Aorta (tissue), 5 donors: ENCODE results near the gene STRBP. TPM values are rescaled to one million over a fixed set of nuclear protein-coding genes. Genes with fewer than 3 reads are reported as not detected.
"Not testable (repeated sequence)": the region's sequence is repeated elsewhere in the genome, so short reads cannot be mapped to it uniquely, and the experiment has no call there.

Source experiments
- ATAC-seq: fragments of 200-7000 bp; cut with Tn5 transposase; one replicate; pipeline ENCODE4 v1.9.1; 2022; ENCODE audit warnings: moderate library complexity; ENCODE audit not compliant: low FRiP score
- DNase-seq, 2 donors: peaks; one replicate each; pipeline ENCODE4 v3.0.0-alpha.2; 2020
- H3K27ac ChIP-seq, 2 donors: one replicate each; pipeline ENCODE4 v1.5.1; 2013; ENCODE audit warnings: low read length in 2 of 2, mild to moderate bottlenecking in 2 of 2, moderate library complexity in 2 of 2, control low read depth in 1 of 2, inconsistent platforms in 1 of 2, low read depth in 1 of 2
- H3K27me3 ChIP-seq, 2 donors: one replicate each; pipeline ENCODE4 v1.6.1; 2013; ENCODE audit warnings: control low read depth in 1 of 2, low read length in 1 of 2, mild to moderate bottlenecking in 1 of 2, moderate library complexity in 1 of 2; ENCODE audit not compliant: insufficient read depth in 2 of 2, control insufficient read depth in 1 of 2
- H3K36me3 ChIP-seq, 2 donors: one replicate each; pipeline ENCODE4 v1.6.1; 2013; ENCODE audit warnings: control low read depth in 1 of 2, low read length in 1 of 2, mild to moderate bottlenecking in 1 of 2; ENCODE audit not compliant: insufficient read depth in 2 of 2, control insufficient read depth in 1 of 2
- H3K4me1 ChIP-seq, 2 donors: one replicate each; pipeline ENCODE4 v1.6.1; 2013; ENCODE audit warnings: low read length in 2 of 2, control low read depth in 1 of 2, mild to moderate bottlenecking in 1 of 2, moderate library complexity in 1 of 2; ENCODE audit not compliant: insufficient read depth in 2 of 2, control insufficient read depth in 1 of 2
- H3K4me3 ChIP-seq, 2 donors: one replicate each; pipeline ENCODE4 v1.5.1; 2013; ENCODE audit warnings: low read length in 2 of 2, control low read depth in 1 of 2, mild to moderate bottlenecking in 1 of 2
- H3K9me3 ChIP-seq: one replicate; pipeline ENCODE4 v1.6.1; 2013; ENCODE audit warnings: mild to moderate bottlenecking, low read length; ENCODE audit not compliant: control insufficient read depth
- WGBS, 2 donors: extraction: QIAGEN DNeasy Blood & Tissue Kit; methylation state at CpG; one replicate each; pipeline ENCODE4 v1.1.7; 2013; 5-methylcytosine and 5-hydroxymethylcytosine counted together
- intact Hi-C, 2 donors: fragments of 100-400 bp; cut with DNase I; formaldehyde crosslinking; loops; one replicate each; pipeline versions ENCODE4 v1.14.2 to v1.15.0; 2022
- polyA plus RNA-seq, 2 donors: library from polyadenylated mRNA; stranded (reverse); fragments of 200-250 nt; gene quantifications; one replicate each; pipeline ENCODE4 v1.2.3, GENCODE V29; 2013
- total RNA-seq, 2 donors: library from RNA; stranded (reverse); fragmentation: NEBNext Ultra II Directional; extraction: Animal tissue kit (Norgen Biotek cat#: 25700); gene quantifications; one replicate each; pipeline ENCODE4 v1.2.1, GENCODE V29; 2021
- donor health status: healthy with polysubstance abuse.
- donor health status: Bipolar disorder and iron deficiency.
- donor health status: DM: no; HTN: no; CAD: no.
- donor health status: DM: no; HTN: no; CAD: no.
- donor health status: DM: yes; HTN: yes; CAD: no.

STRBP gene
- total and polyA plus RNA-seq, 4 donors, result 5.4 to 27.3 (median 8.6) TPM

DNA sequence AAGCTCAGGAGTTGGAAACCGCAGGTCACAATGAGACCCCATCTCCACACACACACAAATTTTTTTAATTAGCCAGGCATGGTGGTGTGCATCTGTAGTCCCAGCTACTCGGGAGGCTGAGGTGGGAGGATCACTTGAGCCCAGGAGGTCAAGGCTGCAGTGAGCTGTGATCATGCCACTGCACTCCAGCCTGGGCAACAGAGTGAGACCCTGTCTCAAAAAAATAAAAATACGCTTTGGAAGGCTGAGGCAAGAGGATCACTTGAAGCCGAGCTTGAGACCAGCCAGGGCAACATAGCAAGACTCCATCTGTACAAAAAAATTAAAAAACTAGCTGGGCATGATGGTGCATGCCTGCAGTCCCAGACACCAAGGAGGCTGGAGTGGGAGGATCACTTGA lies 19.2 kb downstream of the STRBP start:
- intact Hi-C loops, DNase-seq, H3K4me3 ChIP-seq, H3K27me3 ChIP-seq, H3K4me1 ChIP-seq, H3K36me3 ChIP-seq, ATAC-seq, H3K27ac ChIP-seq, H3K9me3 ChIP-seq: not testable (repeated sequence)
- 86 to 97% methylated on average over 4 of the region's 4 CpGs for WGBS, 2 donors

DNA sequence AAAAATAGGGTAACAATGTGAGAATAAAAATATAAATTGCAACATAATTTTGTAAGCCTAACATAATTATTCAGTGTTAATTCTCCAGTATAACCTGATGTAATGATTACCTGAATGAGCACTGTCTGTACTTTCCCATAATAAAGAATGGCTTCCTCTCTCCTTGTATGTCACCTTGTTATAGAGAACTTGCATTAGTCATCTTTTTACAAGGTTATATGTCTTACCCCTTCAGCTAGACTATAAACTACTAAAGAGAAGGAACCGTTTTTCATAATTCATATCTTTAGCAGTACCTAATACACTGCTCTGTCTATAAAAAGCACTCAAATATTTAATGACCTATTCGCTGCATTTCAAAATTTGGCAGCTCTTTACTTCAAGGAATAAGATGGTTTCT lies 19.8 kb downstream of the STRBP start:
- 40 to 52% methylated on average over 2 of the region's 2 CpGs for WGBS, 2 donors
- Histone ChIP-seq H3K4me3 (no peak overlapping the region), H3K27ac (no peak overlapping the region), H3K27me3 (no peaks in the 10 kb centered on the region), H3K36me3 (no peaks in the 10 kb centered on the region), H3K9me3 (no peaks in the 10 kb centered on the region), H3K4me1 (no peaks in the 10 kb centered on the region)
- DNase-seq (no peak), ATAC-seq (no peak)
- intact Hi-C loops, result no loop called here

DNA sequence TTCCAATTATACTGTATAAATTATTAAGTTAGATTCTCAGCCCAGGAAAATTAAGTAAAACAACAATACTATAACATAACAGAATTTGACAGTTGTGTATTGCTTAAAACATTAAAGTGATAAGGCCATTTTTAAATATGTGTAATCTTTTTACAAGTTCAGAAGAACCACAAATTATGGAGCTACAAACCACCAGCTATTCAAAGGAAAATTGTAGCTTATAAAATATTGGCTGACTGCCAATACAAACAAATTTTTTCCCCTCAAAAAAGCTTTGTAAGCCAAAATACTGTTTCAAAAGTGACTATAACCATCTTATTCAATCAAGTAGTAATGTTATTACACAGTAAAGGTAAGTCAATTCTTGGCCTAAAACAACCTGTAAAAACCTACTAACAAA lies 21.9 kb downstream of the STRBP start:
- Histone ChIP-seq H3K9me3 (no peaks in the 10 kb centered on the region), H3K36me3 (no peaks in the 10 kb centered on the region), H3K27me3 (no peaks in the 10 kb centered on the region), H3K4me1 (no peaks in the 10 kb centered on the region), H3K4me3 (no peak overlapping the region), H3K27ac (no peak overlapping the region)
- intact Hi-C loops, result no loop called here
- ATAC-seq, result no peak
- no peak for DNase-seq

GRCh38 chr9:123239726-123240125 lies 28.7 kb downstream of the STRBP start:
- H3K9me3 ChIP-seq, result no peaks in the 10 kb centered on the region
- intact Hi-C loops, result no loop called here
- H3K4me1 ChIP-seq, result no peaks in the 10 kb centered on the region
- H3K4me3 ChIP-seq, result no peak overlapping the region
- no peaks in the 10 kb centered on the region for H3K27me3 ChIP-seq
- no peak overlapping the region for H3K27ac ChIP-seq
- DNase-seq, result no peak
- no peaks in the 10 kb centered on the region for H3K36me3 ChIP-seq
- 98 to 100% methylated on average over 1 of the region's 1 CpG for WGBS, 2 donors
- no peak for ATAC-seq

DNA sequence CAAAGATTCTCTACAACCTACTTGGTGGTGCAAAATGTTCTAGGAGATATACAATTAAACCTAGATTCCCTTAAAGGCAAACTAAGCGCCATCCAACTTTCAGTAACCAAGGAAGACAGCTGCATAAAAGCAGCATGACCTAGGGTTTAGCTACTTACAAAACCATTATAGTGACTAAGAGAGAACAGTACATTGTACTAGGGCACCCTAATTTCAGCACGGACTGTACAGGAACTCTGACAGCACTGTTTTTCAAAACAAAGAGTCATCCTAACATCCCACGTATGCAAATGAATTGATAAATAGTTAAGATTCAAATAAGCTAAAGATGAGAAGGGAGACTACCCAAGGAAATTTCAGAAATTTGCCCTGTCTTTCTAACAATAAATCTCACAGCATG lies 30.0 kb downstream of the STRBP start:
- DNase-seq (no peak), ATAC-seq (no peak)
- no peak overlapping the region for H3K27ac ChIP-seq
- 84 to 88% methylated on average over 3 of the region's 3 CpGs for WGBS, 2 donors
- no peaks in the 10 kb centered on the region for H3K9me3 ChIP-seq
- intact Hi-C loops, result no loop called here
- no peak overlapping the region for H3K4me3 ChIP-seq
- H3K4me1 ChIP-seq, result no peaks in the 10 kb centered on the region
- H3K27me3 ChIP-seq, result no peaks in the 10 kb centered on the region
- H3K36me3 ChIP-seq, result no peaks in the 10 kb centered on the region

DNA sequence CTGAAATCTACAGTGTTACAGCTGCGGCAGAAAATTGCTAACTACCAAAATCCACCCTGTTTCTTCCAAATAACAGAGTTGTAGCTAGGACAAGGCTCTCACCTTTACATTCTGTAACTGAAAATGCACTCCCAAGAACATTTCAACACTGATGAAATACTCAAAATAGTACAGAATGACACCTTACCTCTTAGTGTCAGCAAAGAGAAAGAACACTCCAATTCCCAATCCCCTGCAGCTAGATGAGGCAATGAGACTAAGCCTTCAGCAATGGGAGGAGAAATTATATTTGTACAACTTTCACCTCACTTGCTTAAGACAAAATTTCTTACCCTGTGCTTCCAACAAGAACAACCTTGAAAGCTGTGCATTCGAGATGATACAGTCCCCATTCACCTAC lies 31.2 kb downstream of the STRBP start:
- 97 to 100% methylated on average over 2 of the region's 2 CpGs for WGBS, 2 donors
- ATAC-seq, result no peak

DNA sequence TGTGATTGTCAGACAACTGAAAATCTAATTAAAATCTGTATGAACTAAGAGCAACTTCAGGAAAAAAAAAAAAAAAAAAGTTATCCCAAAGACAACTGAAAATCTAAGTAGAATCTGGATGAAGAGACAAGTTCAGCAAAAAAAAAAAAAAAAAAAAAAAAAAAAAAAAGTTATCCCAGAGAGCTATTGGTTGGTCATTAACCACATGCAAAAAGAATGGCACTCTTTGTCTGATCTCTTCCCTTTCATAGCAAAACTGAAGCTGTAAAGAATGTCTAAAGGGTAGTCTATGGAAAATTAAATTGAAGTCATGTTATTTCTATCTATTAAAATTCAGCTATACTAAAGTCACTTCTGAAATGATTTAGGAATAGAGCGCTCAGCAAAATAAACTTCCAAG lies 32.9 kb downstream of the STRBP start:
- DNase-seq, result no peak
- no peak overlapping the region for H3K27ac ChIP-seq
- no peaks in the 10 kb centered on the region for H3K9me3 ChIP-seq
- no peaks in the 10 kb centered on the region for H3K4me1 ChIP-seq
- WGBS, 2 donors, result 98% methylated on average over 1 of the region's 1 CpG
- H3K36me3 ChIP-seq, result no peaks in the 10 kb centered on the region
- intact Hi-C loops, result no loop called here
- ATAC-seq, result no peak
- no peak overlapping the region for H3K4me3 ChIP-seq
- H3K27me3 ChIP-seq, result no peaks in the 10 kb centered on the region

More for the DNA sequence above, 31.2 kb downstream of the STRBP start:
- intact Hi-C loops, result no loop called here
- no peak for DNase-seq
- Histone ChIP-seq H3K4me1 (no peaks in the 10 kb centered on the region), H3K27ac (no peak overlapping the region), H3K9me3 (no peaks in the 10 kb centered on the region), H3K36me3 (no peaks in the 10 kb centered on the region), H3K4me3 (no peak overlapping the region), H3K27me3 (no peaks in the 10 kb centered on the region)

DNA sequence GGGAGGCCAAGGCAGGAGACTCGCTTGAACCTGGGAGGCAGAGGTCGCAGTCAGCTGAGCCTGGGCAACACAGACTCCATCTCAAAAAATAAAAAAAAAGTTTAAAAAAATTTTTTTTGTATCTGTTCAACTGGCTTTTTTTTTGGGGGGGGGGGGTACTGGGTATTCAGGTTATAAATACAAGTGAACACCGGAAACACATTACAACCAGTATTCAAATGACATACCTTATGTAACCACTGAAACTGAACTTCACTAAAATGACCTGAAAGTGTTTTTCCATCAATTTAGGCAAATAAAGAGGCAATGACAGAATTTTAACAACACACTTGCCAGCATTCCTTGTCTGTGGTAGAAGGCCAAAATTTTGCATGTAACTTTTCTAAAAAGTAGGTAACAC lies 33.5 kb downstream of the STRBP start:
- Histone ChIP-seq H3K9me3 (no peaks in the 10 kb centered on the region), H3K27ac (no peak overlapping the region), H3K4me3 (no peak overlapping the region), H3K4me1 (no peaks in the 10 kb centered on the region), H3K27me3 (no peaks in the 10 kb centered on the region), H3K36me3 (no peaks in the 10 kb centered on the region)
- intact Hi-C loops, result no loop called here
- 95 to 96% methylated on average over 3 of the region's 3 CpGs for WGBS, 2 donors
- ATAC-seq (no peak), DNase-seq (no peak)

DNA sequence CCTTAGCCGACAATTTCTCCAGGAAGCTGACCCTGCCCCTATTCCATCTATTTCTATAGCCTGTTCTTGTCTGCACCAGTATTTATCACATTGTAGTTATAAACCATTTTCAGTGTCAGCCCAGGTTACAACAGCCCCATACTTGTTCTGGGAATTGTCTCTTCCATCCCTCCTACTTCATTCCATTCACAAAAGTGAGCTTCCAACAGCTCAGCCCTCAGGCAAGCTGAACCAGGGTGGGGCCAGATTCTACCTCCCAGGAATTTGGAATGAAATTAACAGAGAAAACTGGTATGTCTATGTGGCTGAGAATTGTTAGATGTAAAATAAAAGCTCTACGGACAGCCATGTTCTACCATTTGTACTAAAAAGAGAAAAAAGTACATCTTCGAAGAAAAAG lies 36.1 kb downstream of the STRBP start:
- WGBS, 2 donors, result 97 to 100% methylated on average over 3 of the region's 3 CpGs
- intact Hi-C loops, result no loop called here
- Histone ChIP-seq H3K27me3 (no peaks in the 10 kb centered on the region), H3K9me3 (no peaks in the 10 kb centered on the region), H3K36me3 (no peaks in the 10 kb centered on the region), H3K4me3 (no peak overlapping the region), H3K27ac (no peak overlapping the region), H3K4me1 (no peaks in the 10 kb centered on the region)
- ATAC-seq, result no peak
- no peak for DNase-seq
